HepG2 (cell line): ENCODE measurements around the gene SIRPA. TPM values are rescaled to one million over a fixed set of nuclear protein-coding genes. Genes with fewer than 3 reads are reported as not detected.

Experiments
- ATAC-seq: fragments of 200-7000 bp; cut with Tn5 transposase; 3 replicates; pipeline ENCODE4 v1.9.1; 2020; ENCODE audit warnings: mild to moderate bottlenecking, moderate library complexity
- BruUV-seq: library from RNA; stranded (reverse); fragments of 400-500 nt; replicated peaks from 2 replicates; lab custom pipeline; 2021; lab: Mats Ljungman, UMichigan
- CTCF ChIA-PET: fragments of 300-600 bp; formaldehyde crosslinking; extraction: SDS; loops from one replicate; lab custom pipeline; 2021; ENCODE audit warnings: low total read pairs, inconsistent platforms, low intra/inter-chr PET ratio; lab: Yijun Ruan, JAX
- POLR2A ChIA-PET: fragments of 350-600 bp; sonication (Branson Sonifier 250); formaldehyde crosslinking; loops from one replicate; lab custom pipeline; 2020; ENCODE audit warnings: antibody characterized with exemption, inconsistent platforms; lab: Yijun Ruan, JAX
- DNase-seq: peaks from one replicate; pipeline ENCODE4 v3.0.0-alpha.2; 2015; ENCODE audit warnings: low spot score
- FAIRE-seq: peaks from 3 replicates; lab custom pipeline; 2011; peaks lifted over from hg19 to GRCh38; lab: Jason Lieb, UNC
- H2AFZ ChIP-seq: one replicate; pipeline ENCODE4 v1.6.1; 2011; ENCODE audit warnings: low read length, inconsistent platforms
- H3K27ac ChIP-seq: fragments of 300-600 bp; 3 replicates; pipeline ENCODE4 v1.8.0; 2011; ENCODE audit warnings: mixed run types, mild to moderate bottlenecking, mixed read lengths, low read length, inconsistent platforms; ENCODE audit not compliant: insufficient read depth; ENCODE audit errors: extremely low read length
- H3K27me3 ChIP-seq, 2 experiments: fragments of 200-600 bp in 1 of 2; 2 replicates in 1 of 2; 3 replicates in 1 of 2; pipeline versions ENCODE4 v1.6.0 to v1.8.0; 2011; ENCODE audit warnings: low read length in 2 of 2, mild to moderate bottlenecking in 2 of 2, moderate library complexity in 2 of 2, inconsistent platforms in 1 of 2; ENCODE audit not compliant: insufficient read depth in 2 of 2, control insufficient read depth in 1 of 2
- H3K36me3 ChIP-seq, 2 experiments: fragments of 200-600 bp in 1 of 2; replicated peaks in 1 of 2; 2 replicates in 1 of 2; 3 replicates in 1 of 2; pipeline versions ENCODE4 v1.5.1 to v1.8.0; 2011; ENCODE audit warnings: low read length in 2 of 2, inconsistent platforms in 1 of 2; ENCODE audit not compliant: insufficient read depth in 2 of 2, control insufficient read depth in 1 of 2
- H3K4me1 ChIP-seq: 2 replicates; pipeline ENCODE4 v1.5.1; 2012; ENCODE audit warnings: low read length, inconsistent platforms; ENCODE audit not compliant: insufficient read depth
- H3K4me2 ChIP-seq: 2 replicates; pipeline ENCODE4 v1.6.0; 2011; ENCODE audit warnings: low read depth, low read length, inconsistent platforms
- H3K4me3 ChIP-seq, 3 experiments: fragments of 200-600 bp in 1 of 3; sonication (generic), shearing (Covaris generic) in 1 of 3; replicated peaks in 1 of 3; 2 replicates each; pipeline ENCODE4 v1.5.1; 2011 to 2016; ENCODE audit warnings: low read length in 3 of 3, inconsistent platforms in 2 of 3, low read depth in 2 of 3, mild to moderate bottlenecking in 2 of 3, control low read depth in 1 of 3, mixed read lengths in 1 of 3; ENCODE audit not compliant: insufficient read depth in 1 of 3
- H3K79me2 ChIP-seq: one replicate; pipeline ENCODE4 v1.6.1; 2011; ENCODE audit warnings: low read length, inconsistent platforms; ENCODE audit not compliant: insufficient read depth
- H3K9ac ChIP-seq: 2 replicates; pipeline ENCODE4 v1.6.0; 2011; ENCODE audit warnings: mild to moderate bottlenecking, low read depth, low read length, inconsistent platforms; ENCODE audit not compliant: insufficient read depth
- H3K9me3 ChIP-seq: 2 replicates; pipeline ENCODE4 v1.5.1; 2012; ENCODE audit warnings: mild to moderate bottlenecking, low read length
- H4K20me1 ChIP-seq: 2 replicates; pipeline ENCODE4 v1.6.0; 2011; ENCODE audit warnings: inconsistent platforms, mild to moderate bottlenecking, low read length, moderate library complexity; ENCODE audit not compliant: insufficient read depth
- LRRFIP1 ChIP-seq: sonication (generic); formaldehyde crosslinking; conservative IDR thresholded peaks from 2 replicates; pipeline ENCODE4 v1.4.0; 2020; ENCODE audit warnings: missing genetic modification reagents
- MAFK ChIP-seq, 2 experiments: IDR thresholded peaks in 1 of 2; conservative IDR thresholded peaks in 1 of 2; 2 replicates each; pipeline ENCODE4 v1.6.1; 2011; ENCODE audit warnings: improper control_type of control experiment in 2 of 2, low read length in 2 of 2
- MEF2D ChIP-seq: sonication (generic); formaldehyde crosslinking; IDR thresholded peaks from 2 replicates; pipeline ENCODE4 v1.5.1; 2020; ENCODE audit warnings: mild to moderate bottlenecking, missing genetic modification reagents
- NFE2L1 ChIP-seq: sonication (generic); formaldehyde crosslinking; IDR thresholded peaks from 2 replicates; pipeline ENCODE4 v1.4.0; 2020; ENCODE audit warnings: missing genetic modification reagents, mild to moderate bottlenecking, borderline replicate concordance
- STAT5B ChIP-seq: sonication (generic); formaldehyde crosslinking; IDR thresholded peaks from 2 replicates; pipeline ENCODE4 v1.4.0; 2020; ENCODE audit warnings: missing genetic modification reagents
- ZC3H4 ChIP-seq: sonication (generic); formaldehyde crosslinking; IDR thresholded peaks from 2 replicates; pipeline ENCODE4 v1.4.0; 2020; ENCODE audit warnings: missing genetic modification reagents, borderline replicate concordance
- ZNF138 ChIP-seq: sonication (generic); formaldehyde crosslinking; IDR thresholded peaks from 2 replicates; pipeline ENCODE4 v1.5.0; 2020; ENCODE audit warnings: mild to moderate bottlenecking, low read depth, missing genetic modification reagents
- ZNF143 ChIP-seq: sonication (generic); formaldehyde crosslinking; IDR thresholded peaks from 2 replicates; pipeline ENCODE4 v1.4.0; 2020; ENCODE audit warnings: missing genetic modification reagents
- ZNF20 ChIP-seq: sonication (generic); formaldehyde crosslinking; IDR thresholded peaks from 2 replicates; pipeline ENCODE4 v1.4.0; 2020; ENCODE audit warnings: mild to moderate bottlenecking, moderate library complexity, missing genetic modification reagents
- ZNF207 ChIP-seq: fragments of 450-650 bp; IDR thresholded peaks from 2 replicates; pipeline ENCODE4 v1.6.1; 2016; ENCODE audit warnings: antibody characterized with exemption, borderline replicate concordance
- ZNF644 ChIP-seq: IDR thresholded peaks from 2 replicates; pipeline ENCODE4 v1.6.1; 2016; ENCODE audit warnings: low read depth
- ZNF761 ChIP-seq: sonication (generic); formaldehyde crosslinking; conservative IDR thresholded peaks from 2 replicates; pipeline ENCODE4 v1.4.0; 2020; ENCODE audit warnings: mild to moderate bottlenecking, missing genetic modification reagents
- WGBS: methylation state at CpG from one replicate; pipeline ENCODE4 v1.1.6; 2017; ENCODE audit warnings: low lambda C conversion rate; 5-methylcytosine and 5-hydroxymethylcytosine counted together
- in situ Hi-C: cut with HindIII; loops from 2 replicates; pipeline ENCODE4 v1.10.0; 2017; ENCODE audit warnings: low pct_unique_long_range_greater_than_20kb; ENCODE audit not compliant: extremely low pct_ligation_motif_present
- intact Hi-C: fragments of 100-400 bp; cut with micrococcal nuclease; formaldehyde crosslinking; loops from one replicate; pipeline ENCODE4 v1.10.0; 2022; ENCODE audit not compliant: unreplicated experiment
- polyA plus RNA-seq, 8 experiments: library from polyadenylated mRNA; depleted of rRNA in 3 of 8; stranded (reverse) in 7 of 8; unstranded in 1 of 8; fragments of >200 nt; fragmentation: Illumina TruSeq in 4 of 8; extraction: Trizol in 4 of 8; gene quantifications; 2 replicates each; pipeline versions ENCODE4 v1.2.1 to v1.2.3, GENCODE V29; 2011 to 2016; ENCODE audit warnings: low read depth in 4 of 8, missing spikeins in 1 of 8, mixed read lengths in 1 of 8; ENCODE audit not compliant: insufficient read depth in 1 of 8
- total RNA-seq, 5 experiments: library from RNA; depleted of rRNA; stranded (reverse); fragments of >200 nt; fragmentation: Illumina TruSeq; extraction: Trizol; gene quantifications; 2 replicates each; pipeline ENCODE4 v1.2.3, GENCODE V29; 2016; ENCODE audit warnings: low read depth in 1 of 5
- TF ChIP-seq, protein P1 (sequence below): sonication (generic); formaldehyde crosslinking; IDR thresholded peaks from 2 replicates; pipeline ENCODE4 v1.8.1; 2023; ENCODE audit warnings: missing genetic modification reagents, inconsistent platforms, borderline replicate concordance

The SIRPA gene
- total and polyA plus RNA-seq, 2 of the 13 experiments (the other 11 are each of a cell fraction or from before 2014, with no cell fraction given): 7.2 to 17.6 TPM

DNA sequence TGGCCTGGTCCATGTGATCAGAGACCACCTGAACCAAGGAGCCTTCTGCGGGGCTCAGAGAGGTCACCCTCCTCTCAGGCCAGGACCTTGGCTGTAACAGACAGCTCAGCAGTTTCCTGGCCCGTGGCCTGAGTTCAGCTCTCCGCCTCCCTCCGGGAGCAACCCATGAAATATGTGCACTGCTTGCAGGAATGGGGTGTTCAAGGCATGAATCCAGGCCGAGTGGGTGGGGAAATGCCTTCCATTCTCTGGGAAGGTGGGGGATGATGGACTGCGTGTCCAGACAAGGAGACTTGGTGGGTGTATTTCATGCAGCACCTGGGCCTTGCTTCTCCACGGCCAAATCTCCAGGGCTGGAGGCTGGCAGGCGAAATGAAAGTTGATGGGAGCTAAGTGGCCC, 46.0 kb downstream of the SIRPA start:
- TF ChIP-seq MAFK (conservative IDR thresholded peaks at IDR 0.05 in 1 of 2, IDR thresholded peaks at IDR 0.05 in 1 of 2; ENCODE audit: low read length in 2 of 2) (peak; percentile 49 to 58; a peak in 2 of 4 replicates), ZNF644 (CRISPR knock-in tag) (no peak), ZC3H4 (CRISPR knock-in tag) (no peak), ZNF761 (no peak), ZNF143 (CRISPR knock-in tag) (no peak), ZNF138 (CRISPR knock-in tag) (no peak), STAT5B (no peak)
- TF ChIP-seq, protein P1, sequence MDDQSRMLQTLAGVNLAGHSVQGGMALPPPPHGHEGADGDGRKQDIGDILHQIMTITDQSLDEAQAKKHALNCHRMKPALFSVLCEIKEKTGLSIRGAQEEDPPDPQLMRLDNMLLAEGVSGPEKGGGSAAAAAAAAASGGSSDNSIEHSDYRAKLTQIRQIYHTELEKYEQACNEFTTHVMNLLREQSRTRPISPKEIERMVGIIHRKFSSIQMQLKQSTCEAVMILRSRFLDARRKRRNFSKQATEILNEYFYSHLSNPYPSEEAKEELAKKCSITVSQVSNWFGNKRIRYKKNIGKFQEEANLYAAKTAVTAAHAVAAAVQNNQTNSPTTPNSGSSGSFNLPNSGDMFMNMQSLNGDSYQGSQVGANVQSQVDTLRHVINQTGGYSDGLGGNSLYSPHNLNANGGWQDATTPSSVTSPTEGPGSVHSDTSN (CRISPR knock-in tag): no peak
- intact Hi-C loops (no loop called here), in situ Hi-C loops (no loop called here)
- ATAC-seq (no peak), FAIRE-seq (no peak), DNase-seq (no peak)
- ChIA-PET POLR2A (no interaction called here), CTCF (no interaction called here)
- WGBS: 39% methylated on average over 8 of the region's 8 CpGs
- H3K9me3 ChIP-seq: no peaks in the 10 kb centered on the region
- H4K20me1 ChIP-seq: no peaks in the 10 kb centered on the region
- no peak overlapping the region for H3K27ac ChIP-seq
- peaks cover 30% of the 10 kb centered on the region for H3K4me1 ChIP-seq
- H3K36me3 ChIP-seq: no peaks in the 10 kb centered on the region
- H3K79me2 ChIP-seq: no peaks in the 10 kb centered on the region
- no peak overlapping the region for H3K9ac ChIP-seq
- no peak overlapping the region for H3K4me2 ChIP-seq
- no peak overlapping the region for H2AFZ ChIP-seq
- H3K27me3 ChIP-seq: peaks cover 14 to 21% of the 10 kb centered on the region in 2 experiments; a peak in 4 of 5 replicates
- H3K4me3 ChIP-seq: no peak overlapping the region
- BruUV-seq: no TSS peak

DNA sequence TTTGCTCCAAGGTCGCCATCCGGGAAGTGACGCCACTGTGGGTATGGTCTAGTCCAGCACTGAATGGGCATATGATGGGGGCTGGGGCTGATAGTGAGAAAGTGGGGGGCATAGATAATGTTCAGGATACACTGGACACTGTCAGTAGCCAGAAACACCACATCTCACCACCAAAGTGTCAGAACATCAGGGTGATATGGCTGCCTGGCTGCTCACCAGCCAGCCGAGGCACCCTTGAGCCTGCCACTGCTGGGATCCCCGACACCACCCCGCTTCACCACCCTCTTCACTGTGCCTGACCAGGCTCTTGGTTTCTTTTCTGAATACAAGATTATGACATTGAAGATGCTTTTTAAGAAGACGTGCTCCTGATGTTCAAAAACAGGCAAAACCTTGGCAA, 46.9 kb downstream of the SIRPA start:
- no peak for ATAC-seq
- TF ChIP-seq LRRFIP1 (CRISPR knock-in tag) (no peak), NFE2L1 (CRISPR knock-in tag) (no peak), MEF2D (no peak), ZNF207 (no peak), ZNF20 (CRISPR knock-in tag) (no peak)

More for the DNA sequence above, 46.9 kb downstream of the SIRPA start:
- Histone ChIP-seq H3K79me2 (no peaks in the 10 kb centered on the region), H4K20me1 (no peaks in the 10 kb centered on the region), H3K4me1 (peaks cover 38% of the 10 kb centered on the region), H3K4me2 (no peak overlapping the region), H3K36me3 (no peaks in the 10 kb centered on the region), H3K27ac (no peak overlapping the region), H3K4me3 (no peak overlapping the region), H3K9me3 (no peaks in the 10 kb centered on the region), H3K27me3 (peaks cover 14 to 28% of the 10 kb centered on the region in 2 experiments; a peak in 4 of 5 replicates), H2AFZ (no peak overlapping the region), H3K9ac (no peak overlapping the region)
- intact Hi-C loops: no loop called here
- ChIA-PET CTCF (no interaction called here), POLR2A (no interaction called here)
- FAIRE-seq (no peak), DNase-seq (no peak)
- in situ Hi-C loops: no loop called here
- 80% methylated on average over 7 of the region's 7 CpGs for WGBS
- no TSS peak for BruUV-seq
